H7 (cell line): ENCODE data around the gene IGFLR1. TPM values are rescaled to one million over a fixed set of nuclear protein-coding genes. Genes with fewer than 3 reads are reported as not detected.

Experiments
- DNase-seq: peaks from one replicate; pipeline ENCODE4 v3.0.0; 2012
- H3K27me3 ChIP-seq: 2 replicates; pipeline ENCODE4 v1.6.0; 2011; ENCODE audit warnings: mild to moderate bottlenecking, low read length; ENCODE audit not compliant: control insufficient read depth, insufficient read depth
- H3K36me3 ChIP-seq: replicated peaks from 2 replicates; pipeline ENCODE4 v1.5.1; 2011; ENCODE audit warnings: low read length; ENCODE audit not compliant: control insufficient read depth, insufficient read depth
- H3K4me3 ChIP-seq: 2 replicates; pipeline ENCODE4 v1.5.1; 2011; ENCODE audit warnings: low read depth, mild to moderate bottlenecking, control low read depth, low read length, moderate library complexity; ENCODE audit not compliant: insufficient read depth
- total RNA-seq: library from RNA; depleted of rRNA; stranded (reverse); fragments of >200 nt; shearing (Covaris generic); gene quantifications from 2 replicates; pipeline ENCODE4 v1.2.3, GENCODE V29; 2014

The IGFLR1 gene
- total RNA-seq, 1 experiment from 2014 or later, result 15.2 TPM

DNA sequence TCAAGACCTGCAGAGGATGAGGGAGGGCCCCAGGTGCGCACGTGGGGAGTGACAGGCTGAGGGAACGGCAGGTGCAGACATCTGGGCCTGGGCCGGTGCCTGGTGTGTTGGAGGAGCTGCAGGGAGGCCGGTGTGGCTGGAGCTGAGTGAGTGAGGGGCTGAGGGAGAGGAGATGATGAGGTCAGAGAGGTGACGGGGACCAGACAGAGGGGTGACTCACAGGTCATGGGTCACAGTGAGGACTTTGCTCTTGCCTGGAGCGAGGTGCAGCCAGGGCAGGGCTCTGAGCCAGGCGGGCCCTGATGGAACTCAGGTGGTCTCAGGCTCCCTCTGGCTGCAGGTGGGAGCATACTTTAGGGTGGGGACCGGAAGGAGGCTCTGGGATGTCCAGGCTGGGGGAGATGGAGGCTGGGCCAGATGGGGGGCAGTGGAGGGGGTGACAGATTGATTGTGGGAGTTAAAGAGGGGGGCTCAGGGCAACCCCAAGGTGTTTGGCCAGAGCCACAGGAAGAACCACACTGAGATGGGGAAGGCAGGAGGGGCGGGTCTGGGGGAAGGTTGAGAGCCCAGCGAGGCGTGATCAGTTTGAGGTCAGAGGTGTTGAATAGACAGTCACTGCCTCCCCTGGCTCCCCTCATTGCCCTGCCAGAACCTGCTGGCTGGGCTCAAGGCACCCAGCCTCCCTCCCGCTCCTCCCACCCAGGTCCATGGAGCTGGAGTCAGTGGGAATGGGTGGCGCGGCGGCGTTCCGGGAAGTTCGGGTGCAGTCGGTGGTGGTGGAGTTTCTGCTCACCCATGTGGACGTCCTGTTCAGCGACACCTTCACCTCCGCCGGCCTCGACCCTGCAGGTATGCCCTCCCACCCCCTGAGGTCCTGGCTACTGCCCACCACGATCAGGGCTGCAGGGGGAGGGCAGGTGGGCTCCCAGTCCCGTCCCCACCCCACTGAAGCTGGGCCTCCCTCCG, 41.5 kb upstream of the IGFLR1 start:
- DNase-seq, result peak; percentile 88
- H3K4me3 ChIP-seq, result peak overlapping the region; percentile 48
- peaks cover 1% of the 10 kb centered on the region; the same call in 1 of the 2 replicates for H3K27me3 ChIP-seq
- H3K36me3 ChIP-seq, result no peaks in the 10 kb centered on the region

DNA sequence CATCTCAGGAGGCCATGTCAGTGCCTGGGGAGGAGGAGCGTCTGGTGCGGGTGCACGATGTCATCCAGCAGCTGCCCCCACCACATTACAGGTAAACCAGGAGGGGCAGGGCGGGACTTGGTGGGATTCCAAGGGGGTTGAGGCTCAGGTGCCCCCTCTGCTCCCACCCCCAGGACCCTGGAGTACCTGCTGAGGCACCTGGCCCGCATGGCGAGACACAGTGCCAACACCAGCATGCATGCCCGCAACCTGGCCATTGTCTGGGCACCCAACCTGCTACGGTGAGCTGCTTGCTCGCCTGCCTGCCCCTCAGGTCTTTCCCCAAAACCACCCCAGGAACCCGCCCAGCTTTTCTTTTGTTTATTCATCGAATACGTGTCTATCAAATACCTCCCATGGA, 40.3 kb upstream of the IGFLR1 start:
- no peak overlapping the region for H3K4me3 ChIP-seq
- no peak for DNase-seq

DNA sequence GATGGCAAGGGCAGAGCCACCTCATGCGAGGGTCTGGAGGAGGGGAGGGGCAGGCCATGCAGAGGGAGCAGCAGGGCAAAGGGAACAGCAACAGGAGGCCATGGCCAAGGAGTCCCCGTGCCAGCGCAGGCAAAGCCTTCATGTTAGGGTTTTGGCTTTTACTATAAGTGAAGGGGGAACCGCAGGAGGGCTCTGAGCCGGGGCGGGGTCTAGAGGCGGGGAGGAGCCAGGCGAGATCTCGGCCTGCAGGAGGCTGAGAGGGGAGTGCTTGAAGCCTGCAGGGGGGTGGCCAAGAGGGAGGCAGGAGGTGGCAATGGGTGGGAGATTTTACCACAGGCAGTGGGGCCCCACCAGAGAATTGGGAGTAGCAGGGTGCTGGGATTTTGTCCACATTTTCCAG, 39.4 kb upstream of the IGFLR1 start:
- peaks cover 14% of the 10 kb centered on the region for H3K27me3 ChIP-seq
- no peaks in the 10 kb centered on the region for H3K36me3 ChIP-seq
- no peak overlapping the region for H3K4me3 ChIP-seq
- DNase-seq, result peak; percentile 89

More for the DNA sequence above, 40.3 kb upstream of the IGFLR1 start:
- no peaks in the 10 kb centered on the region for H3K36me3 ChIP-seq
- H3K27me3 ChIP-seq, result peaks cover 4% of the 10 kb centered on the region

- DNase-seq, result no peak
- H3K4me3 ChIP-seq, result no peak overlapping the region
- peaks cover 19% of the 10 kb centered on the region for H3K27me3 ChIP-seq
- no peaks in the 10 kb centered on the region for H3K36me3 ChIP-seq
Observed at GRCh38 chr19:35780717-35781116, 38.5 kb upstream of the IGFLR1 start.

GRCh38 chr19:35780058-35780457, 37.8 kb upstream of the IGFLR1 start:
- DNase-seq, result no peak
- no peak overlapping the region for H3K4me3 ChIP-seq
- H3K36me3 ChIP-seq, result no peaks in the 10 kb centered on the region
- peaks cover 19% of the 10 kb centered on the region for H3K27me3 ChIP-seq

DNA sequence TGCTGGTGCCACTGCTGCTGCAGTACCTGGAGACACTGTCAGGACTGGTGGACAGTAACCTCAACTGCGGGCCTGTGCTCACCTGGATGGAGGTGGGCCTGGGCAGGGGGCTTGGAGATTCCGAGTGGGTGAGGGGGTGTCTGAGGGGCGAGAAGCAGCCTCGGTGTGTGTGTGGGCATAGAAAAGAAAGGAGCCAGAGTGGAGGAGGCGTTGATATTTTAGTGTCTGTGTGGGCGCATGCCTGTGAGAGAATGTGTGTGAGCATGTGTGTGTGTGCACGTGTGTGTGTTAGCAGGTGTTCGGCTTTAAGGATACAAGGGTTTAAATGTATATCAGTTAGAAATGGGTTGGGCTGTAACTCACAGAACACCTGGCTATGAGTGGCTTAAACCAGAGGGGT, 36.8 kb upstream of the IGFLR1 start:
- H3K27me3 ChIP-seq, result peaks cover 17% of the 10 kb centered on the region
- no peak for DNase-seq
- no peaks in the 10 kb centered on the region for H3K36me3 ChIP-seq
- H3K4me3 ChIP-seq, result no peak overlapping the region

- Histone ChIP-seq H3K27me3 (peaks cover 17% of the 10 kb centered on the region), H3K4me3 (no peak overlapping the region), H3K36me3 (no peaks in the 10 kb centered on the region)
- no peak for DNase-seq
Observed at GRCh38 chr19:35777961-35778360, 35.7 kb upstream of the IGFLR1 start.

GRCh38 chr19:35777086-35777841, 35.0 kb upstream of the IGFLR1 start:
- H3K27me3 ChIP-seq, result peaks cover 17% of the 10 kb centered on the region
- DNase-seq, result peak; percentile 85
- no peak overlapping the region for H3K4me3 ChIP-seq
- H3K36me3 ChIP-seq, result no peaks in the 10 kb centered on the region

DNA sequence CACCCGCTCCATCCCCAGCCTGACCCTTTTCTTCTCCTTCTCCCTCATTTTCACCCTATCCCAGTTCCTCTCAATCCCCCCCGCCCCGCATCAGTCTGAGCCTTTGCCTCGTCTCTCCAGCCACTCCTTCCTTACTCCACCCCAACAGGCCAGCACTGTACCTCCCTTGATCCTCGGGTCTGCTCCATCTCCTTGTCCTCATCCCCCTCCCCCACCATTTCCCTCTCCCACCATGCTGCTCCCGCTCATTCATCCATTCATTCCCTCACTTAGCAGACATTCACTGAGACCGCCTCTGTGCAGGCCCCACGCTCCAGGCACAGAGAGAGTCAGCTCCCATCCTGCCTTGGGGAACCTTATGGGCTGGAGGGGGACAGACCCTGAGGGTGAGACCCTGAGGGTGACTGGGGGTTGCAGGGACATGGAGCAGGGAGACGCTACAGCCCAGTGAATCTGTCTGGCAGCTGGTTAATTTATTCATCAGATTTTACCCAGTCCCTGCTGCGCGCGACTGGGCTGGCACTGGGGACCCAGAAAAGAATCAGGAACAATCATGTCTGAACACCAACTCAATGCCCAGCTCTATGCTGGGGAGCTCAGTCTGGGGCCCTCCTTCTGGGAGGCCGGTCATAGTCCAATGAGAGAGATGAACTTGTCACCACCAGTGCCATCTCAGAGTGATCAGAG, 34.0 kb upstream of the IGFLR1 start:
- H3K36me3 ChIP-seq, result no peaks in the 10 kb centered on the region
- peaks cover 17% of the 10 kb centered on the region for H3K27me3 ChIP-seq
- DNase-seq, result no peak
- peak overlapping the region; percentile 64 for H3K4me3 ChIP-seq

DNA sequence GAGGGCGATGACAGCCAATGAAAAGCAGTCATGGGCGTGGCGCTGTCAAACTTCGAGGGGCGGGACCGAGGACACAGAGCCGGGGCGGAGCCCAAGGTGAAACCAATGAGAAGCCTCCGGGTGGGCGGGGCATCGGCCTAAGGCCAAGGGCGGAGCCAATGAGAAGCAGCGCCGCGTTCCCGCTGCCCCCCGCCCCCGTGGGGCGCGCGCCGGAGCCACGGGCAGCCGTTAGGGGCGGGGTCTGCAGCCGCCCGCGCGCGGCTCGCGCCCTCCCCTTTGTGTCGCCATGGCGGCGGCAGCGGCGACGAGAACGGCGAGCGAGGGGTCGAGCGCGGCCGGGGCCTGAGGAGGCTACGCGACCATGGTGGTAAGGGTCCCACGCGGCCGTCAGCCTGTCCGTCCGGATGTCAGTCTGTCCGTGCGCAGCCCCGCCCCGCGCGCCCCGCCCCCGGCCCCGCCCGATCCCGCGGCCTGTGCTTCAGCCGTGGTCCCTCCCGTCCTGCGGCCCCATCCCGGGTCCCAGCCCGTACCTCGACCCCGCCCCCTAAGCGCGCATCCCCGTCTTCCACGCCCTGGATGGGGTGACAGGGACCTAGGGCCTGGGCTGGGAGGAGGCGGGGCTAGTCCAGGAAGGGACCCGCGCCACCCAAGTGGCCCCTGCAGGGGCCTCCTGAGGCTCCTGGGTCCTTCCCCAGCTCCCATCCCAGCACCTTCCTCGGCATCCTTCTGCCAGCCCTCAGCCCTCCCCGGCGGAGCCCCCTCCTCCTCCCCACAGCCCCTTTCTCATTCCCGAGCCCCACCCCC, 33.2 kb upstream of the IGFLR1 start, which contains the start of gene ARHGAP33:
Gene ARHGAP33, plus strand, starts transcription at position 267 of the 804 bp plus-strand sequence. Its CDS starts 95 bp downstream, at position 362.
- peak; percentile 99 for DNase-seq
- H3K4me3 ChIP-seq, result peak within 1 kb of the TSS; percentile 64
- no peaks in the 10 kb centered on the region for H3K36me3 ChIP-seq
- peaks cover 17% of the 10 kb centered on the region for H3K27me3 ChIP-seq

DNA sequence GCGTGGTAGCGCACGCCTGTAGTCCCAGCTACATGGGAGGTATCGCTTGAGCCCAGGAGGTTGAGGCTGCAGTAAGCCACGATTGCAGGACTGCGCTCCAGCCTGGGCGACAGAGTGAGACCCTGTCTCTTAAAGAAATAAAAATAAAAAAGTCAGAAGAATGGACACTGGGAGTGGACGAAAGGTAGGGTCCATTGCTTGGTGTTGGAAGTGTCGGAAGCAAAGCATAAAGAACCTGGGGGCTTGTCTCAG, 32.7 kb upstream of the IGFLR1 start:
- H3K4me3 ChIP-seq, result no peak overlapping the region
- peaks cover 17% of the 10 kb centered on the region for H3K27me3 ChIP-seq
- no peak for DNase-seq
- H3K36me3 ChIP-seq, result no peaks in the 10 kb centered on the region

GRCh38 chr19:35774274-35775045, 32.2 kb upstream of the IGFLR1 start:
- H3K36me3 ChIP-seq, result no peaks in the 10 kb centered on the region
- H3K27me3 ChIP-seq, result peaks cover 17% of the 10 kb centered on the region
- no peak for DNase-seq
- H3K4me3 ChIP-seq, result no peak overlapping the region

DNA sequence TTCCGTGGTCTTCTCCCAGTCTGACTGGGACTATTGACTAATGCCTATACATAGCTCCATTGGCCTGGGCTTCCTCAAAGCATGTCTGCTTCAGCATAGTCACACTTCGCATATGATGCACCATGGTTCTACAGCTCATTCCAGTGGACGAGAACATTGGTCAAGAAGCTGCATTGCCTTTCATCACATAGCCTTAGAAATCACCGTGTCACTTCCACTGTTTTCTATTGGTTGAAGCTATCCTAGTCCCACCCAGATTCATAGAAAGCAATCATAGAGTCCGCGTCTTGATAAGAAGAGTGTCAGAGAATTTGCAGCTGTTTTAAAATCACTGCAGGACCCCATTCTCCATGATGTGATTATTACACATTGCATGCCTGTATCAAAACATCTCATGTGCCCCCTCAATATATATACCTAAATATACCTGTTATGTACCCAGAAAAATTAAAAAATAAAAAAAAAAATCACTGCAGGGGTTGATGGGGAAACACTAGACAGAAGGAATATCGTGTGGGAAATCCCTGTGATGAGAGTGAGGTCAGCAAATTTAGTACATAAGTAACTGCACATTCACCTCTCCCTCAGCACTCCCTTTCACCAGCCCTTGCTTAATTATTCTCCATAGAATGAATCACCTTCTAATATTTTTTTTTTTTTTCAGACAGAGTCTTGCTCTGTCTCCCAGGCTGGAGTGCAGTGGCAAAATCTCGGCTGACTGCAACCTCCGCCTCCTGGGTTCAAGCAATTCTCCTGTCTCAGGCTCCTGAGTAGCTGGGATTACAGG, 31.0 kb upstream of the IGFLR1 start:
- DNase-seq, result no peak
- peaks cover 17% of the 10 kb centered on the region for H3K27me3 ChIP-seq
- no peaks in the 10 kb centered on the region; the same call in 1 of the 2 replicates for H3K36me3 ChIP-seq
- H3K4me3 ChIP-seq, result no peak overlapping the region
